GM21423 (cell line): ENCODE results near the gene OR8G5.

ENCODE experiments used
- ATAC-seq: cut with Tn5 transposase; IDR thresholded peaks from one replicate; pipeline ENCODE4 v1.9.1; 2021; ENCODE audit warnings: mild to moderate bottlenecking, moderate library complexity; ENCODE audit not compliant: unreplicated experiment

The OR8G5 gene

GRCh38 chr11:124285610-124286344, 29.6 kb downstream of the OR8G5 start:
- no peak for ATAC-seq

DNA sequence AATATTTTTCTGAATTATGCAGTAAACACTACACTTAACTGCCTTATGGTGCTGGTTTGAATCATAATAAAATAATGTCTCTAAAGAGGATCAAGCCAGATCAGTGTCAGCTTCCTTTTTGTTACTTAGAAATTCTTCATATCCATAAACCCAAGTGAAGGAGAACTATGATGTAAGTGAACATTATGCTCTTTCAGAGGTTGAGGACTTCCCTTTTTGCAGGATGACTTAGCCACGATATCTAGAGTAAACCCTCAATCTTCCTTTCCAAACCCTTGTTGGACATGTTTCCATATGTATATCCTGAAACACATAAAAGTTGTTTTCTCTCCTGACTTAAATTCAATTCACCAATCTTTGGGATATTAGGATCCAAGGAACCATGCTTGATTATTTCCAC, 38.5 kb downstream of the OR8G5 start:
- ATAC-seq = no peak

DNA sequence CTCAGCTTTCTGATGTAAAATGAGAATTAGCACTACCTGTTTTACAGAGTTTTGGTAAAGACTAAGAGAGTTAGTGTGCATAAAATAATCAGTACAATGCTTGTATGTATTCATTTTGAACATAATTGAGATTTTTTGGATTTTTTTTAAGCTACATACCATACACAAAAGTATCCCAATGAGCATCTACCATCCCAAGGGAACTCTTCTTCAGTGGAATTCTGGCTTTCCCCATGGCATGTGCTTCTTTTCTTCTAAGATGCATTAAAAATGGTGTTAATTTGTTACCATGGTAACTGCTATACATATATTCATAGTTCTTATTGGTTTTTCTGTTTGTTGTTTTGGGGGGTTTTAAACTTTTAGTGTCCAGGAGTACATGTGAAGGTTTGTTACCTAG, 39.8 kb downstream of the OR8G5 start:
- ATAC-seq = no peak

DNA sequence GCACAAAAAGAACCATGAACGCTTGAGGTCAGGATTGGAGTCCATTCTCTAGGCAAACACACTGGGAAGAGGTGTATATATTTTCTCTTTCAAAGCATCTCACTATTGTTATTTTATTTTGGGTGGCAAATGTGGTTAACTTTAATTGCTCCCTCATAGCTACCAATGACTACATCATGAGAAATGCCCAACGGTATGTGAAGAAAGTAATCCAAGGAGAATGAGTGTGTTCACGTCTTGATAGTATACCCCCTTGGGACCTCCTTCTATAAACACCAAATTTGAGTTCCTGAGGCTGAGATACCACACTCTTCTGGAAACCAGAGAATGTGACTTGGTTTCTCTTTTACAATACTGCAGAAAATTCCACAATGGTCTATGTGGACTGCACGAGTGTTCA, 41.7 kb downstream of the OR8G5 start:
- ATAC-seq = no peak

- no peak for ATAC-seq
Observed at GRCh38 chr11:124301548-124301947, 45.4 kb downstream of the OR8G5 start.

- ATAC-seq = no peak
Observed at GRCh38 chr11:124302347-124303125, 46.4 kb downstream of the OR8G5 start.

DNA sequence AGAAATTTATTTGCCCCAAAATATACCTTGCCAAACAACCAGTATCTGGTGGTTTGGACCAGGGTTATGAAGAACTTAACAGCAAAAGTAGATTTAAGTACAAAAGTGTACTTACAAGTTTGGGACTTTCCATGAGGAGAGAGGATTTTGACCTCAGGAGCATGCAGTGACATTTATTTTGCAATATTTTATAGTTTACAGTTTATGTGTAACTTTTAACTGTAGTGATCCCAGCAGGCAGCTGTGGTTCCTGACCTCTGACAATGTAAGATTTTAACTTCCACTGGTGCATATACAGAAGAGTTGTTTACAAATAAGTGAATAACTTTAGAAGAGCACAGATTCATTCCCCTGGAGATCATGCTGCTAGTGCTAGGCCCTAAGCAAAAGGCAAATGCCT, 50.9 kb downstream of the OR8G5 start:
- ATAC-seq = no peak

DNA sequence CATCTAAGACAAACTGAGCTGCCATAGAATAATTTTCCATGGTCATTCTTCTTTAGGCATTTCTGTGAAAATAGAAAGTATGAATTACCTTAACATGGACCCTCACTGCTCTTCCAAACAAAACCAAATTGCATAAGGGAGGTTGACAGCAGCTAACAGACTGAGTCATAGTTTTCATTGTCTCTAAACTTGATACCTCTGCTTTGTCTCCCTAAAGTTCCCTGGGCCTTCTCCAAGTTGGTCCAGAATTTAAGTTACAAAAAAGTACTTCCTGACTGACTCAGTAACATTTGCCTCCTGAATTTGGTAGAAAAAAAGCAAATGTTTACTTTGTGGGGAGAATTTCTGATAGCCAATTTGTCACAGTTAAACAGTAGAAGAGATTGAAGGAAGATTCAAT, 54.5 kb downstream of the OR8G5 start:
- no peak for ATAC-seq

DNA sequence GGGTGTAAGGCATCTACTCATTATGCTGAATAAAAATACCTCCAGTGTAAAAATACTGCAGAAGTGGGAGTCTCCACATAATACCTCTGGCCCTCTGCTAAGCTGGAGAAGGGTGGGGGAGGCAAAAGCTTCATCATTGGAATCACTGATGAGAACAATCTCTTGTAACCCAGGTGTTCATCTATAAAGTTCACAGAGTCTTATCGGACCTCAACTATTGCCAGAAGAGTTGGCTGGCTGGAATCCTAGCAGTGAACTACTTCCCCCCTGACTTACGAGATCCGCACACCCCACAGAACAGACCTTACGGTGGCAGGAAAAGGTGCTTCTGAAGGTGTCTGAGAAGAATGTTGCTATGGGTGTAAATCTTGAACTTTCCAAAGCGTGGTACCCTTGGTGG, 55.1 kb downstream of the OR8G5 start:
- no peak for ATAC-seq

GRCh38 chr11:124311670-124312069, 55.5 kb downstream of the OR8G5 start:
- no peak for ATAC-seq

- ATAC-seq = no peak
Observed at GRCh38 chr11:124313131-124313530, 57.0 kb downstream of the OR8G5 start.

GRCh38 chr11:124313849-124314248, 57.7 kb downstream of the OR8G5 start, which contains the start of gene OR8D1:
OR8D1 (minus strand) TSS chr11:124313949; CDS start chr11:124310766, 3,183 bp downstream.
- no peak for ATAC-seq

GRCh38 chr11:124315052-124315451, 58.9 kb downstream of the OR8G5 start:
- ATAC-seq = no peak
